Activated naive CD8-positive, alpha-beta T cell treated with anti-CD3 and anti-CD28 coated beads, Interleukin-2, amount 10 ng/mL, durations not matched to agents 7 days and 5 days (primary cell): Measurements from ENCODE around the gene THAP10. TPM values are rescaled to one million over a fixed set of nuclear protein-coding genes. Genes with fewer than 3 reads are reported as not detected.

ENCODE experiments used
- ATAC-seq: fragments of 150-1000 bp; cut with Tn5 transposase; one replicate; pipeline ENCODE4 v1.10.0; 2021; ENCODE audit warnings: low read depth, moderate library complexity
- POLR2A ChIA-PET: fragments of 350-600 bp; sonication (Branson Sonifier 250); formaldehyde crosslinking; loops from one replicate; lab custom pipeline; 2021; ENCODE audit warnings: antibody characterized with exemption; lab: Charles Lee
- DNase-seq: peaks from one replicate; pipeline ENCODE4 v3.0.0; 2021
- H3K27ac Mint-ChIP-seq: one replicate; pipeline ENCODE4 v1.8.0; 2022; ENCODE audit warnings: mild to moderate bottlenecking, mixed read lengths
- H3K27me3 Mint-ChIP-seq: one replicate; pipeline ENCODE4 v1.8.0; 2022; ENCODE audit warnings: mild to moderate bottlenecking, moderate library complexity, mixed read lengths
- H3K36me3 Mint-ChIP-seq: one replicate; pipeline ENCODE4 v1.8.0; 2021; ENCODE audit warnings: mild to moderate bottlenecking, mixed read lengths
- H3K4me1 Mint-ChIP-seq: one replicate; pipeline ENCODE4 v1.8.0; 2021; ENCODE audit warnings: mixed read lengths
- H3K4me3 Mint-ChIP-seq: one replicate; pipeline ENCODE4 v1.8.0; 2022; ENCODE audit warnings: mild to moderate bottlenecking, moderate library complexity, mixed read lengths
- H3K9me3 Mint-ChIP-seq: one replicate; pipeline ENCODE4 v1.8.0; 2021; ENCODE audit warnings: mixed read lengths
- total RNA-seq, 2 experiments: library from RNA; stranded (reverse); gene quantifications; one replicate each; pipeline ENCODE4 v1.2.3, GENCODE V29; 2021

Gene THAP10
- total RNA-seq, 2 experiments from 2014 or later = not detected

- Mint-ChIP-seq H3K4me1 (peaks cover 3% of the 10 kb centered on the region), H3K36me3 (no peaks in the 10 kb centered on the region), H3K27me3 (peaks cover 64% of the 10 kb centered on the region), H3K27ac (no peak overlapping the region), H3K4me3 (peak overlapping the region; percentile 48), H3K9me3 (no peaks in the 10 kb centered on the region)
- no peak for DNase-seq
- POLR2A ChIA-PET = interaction anchor here (0.7 kb wide), 1 partner anchor 19 kb away, joined by 3 read pairs; no protein-coding TSS in a partner anchor
- no peak for ATAC-seq
Measured at GRCh38 chr15:70854666-70854976, 37.6 kb downstream of the THAP10 start.

- Mint-ChIP-seq H3K9me3 (no peaks in the 10 kb centered on the region), H3K36me3 (no peaks in the 10 kb centered on the region), H3K4me3 (peak within 1 kb of the TSS; percentile 48), H3K4me1 (peaks cover 3% of the 10 kb centered on the region), H3K27me3 (peaks cover 67% of the 10 kb centered on the region), H3K27ac (no peak within 1 kb of the TSS)
- POLR2A ChIA-PET = no interaction called here
- ATAC-seq (peak; percentile 65), DNase-seq (peak; percentile 53)
Measured at GRCh38 chr15:70853973-70854665, 38.1 kb downstream of the THAP10 start, which contains the start of gene LARP6. Gene LARP6 (minus strand): TSS chr15:70854157. CDS start chr15:70854088, 69 bp downstream.

GRCh38 chr15:70853318-70853972 lies 38.8 kb downstream of the THAP10 start:
- H3K4me1 Mint-ChIP-seq = peaks cover 3% of the 10 kb centered on the region
- no peaks in the 10 kb centered on the region for H3K36me3 Mint-ChIP-seq
- H3K9me3 Mint-ChIP-seq = no peaks in the 10 kb centered on the region
- H3K27me3 Mint-ChIP-seq = peaks cover 69% of the 10 kb centered on the region
- ATAC-seq (no peak), DNase-seq (peak; percentile 32)
- POLR2A ChIA-PET = no interaction called here
- H3K4me3 Mint-ChIP-seq = peak overlapping the region; percentile 29
- H3K27ac Mint-ChIP-seq = no peak overlapping the region

- H3K27me3 Mint-ChIP-seq = peaks cover 70% of the 10 kb centered on the region
- peak overlapping the region; percentile 29 for H3K4me3 Mint-ChIP-seq
- DNase-seq = no peak
- no peak overlapping the region for H3K27ac Mint-ChIP-seq
- POLR2A ChIA-PET = no interaction called here
- ATAC-seq = no peak
- peaks cover 3% of the 10 kb centered on the region for H3K4me1 Mint-ChIP-seq
- H3K9me3 Mint-ChIP-seq = no peaks in the 10 kb centered on the region
- H3K36me3 Mint-ChIP-seq = no peaks in the 10 kb centered on the region
Measured at GRCh38 chr15:70852501-70853317, 39.5 kb downstream of the THAP10 start.

- no peak overlapping the region for H3K4me3 Mint-ChIP-seq
- H3K27ac Mint-ChIP-seq = no peak overlapping the region
- ATAC-seq = no peak
- no peaks in the 10 kb centered on the region for H3K36me3 Mint-ChIP-seq
- no peaks in the 10 kb centered on the region for H3K9me3 Mint-ChIP-seq
- peaks cover 68% of the 10 kb centered on the region for H3K27me3 Mint-ChIP-seq
- DNase-seq = no peak
- H3K4me1 Mint-ChIP-seq = peaks cover 3% of the 10 kb centered on the region
- POLR2A ChIA-PET = no interaction called here
Measured at GRCh38 chr15:70851889-70852288, 40.3 kb downstream of the THAP10 start.

GRCh38 chr15:70845602-70846360 lies 46.5 kb downstream of the THAP10 start:
- Mint-ChIP-seq H3K4me3 (no peak overlapping the region), H3K4me1 (no peaks in the 10 kb centered on the region), H3K27me3 (peaks cover 35% of the 10 kb centered on the region), H3K9me3 (no peaks in the 10 kb centered on the region), H3K36me3 (no peaks in the 10 kb centered on the region), H3K27ac (no peak overlapping the region)
- POLR2A ChIA-PET = no interaction called here
- DNase-seq = no peak
- ATAC-seq = no peak

- no peaks in the 10 kb centered on the region for H3K36me3 Mint-ChIP-seq
- H3K27ac Mint-ChIP-seq = no peak overlapping the region
- POLR2A ChIA-PET = no interaction called here
- ATAC-seq = no peak
- no peaks in the 10 kb centered on the region for H3K4me1 Mint-ChIP-seq
- DNase-seq = no peak
- H3K9me3 Mint-ChIP-seq = no peaks in the 10 kb centered on the region
- H3K4me3 Mint-ChIP-seq = no peak overlapping the region
- peaks cover 5% of the 10 kb centered on the region for H3K27me3 Mint-ChIP-seq
Measured at GRCh38 chr15:70837476-70837875, 54.8 kb downstream of the THAP10 start.

GRCh38 chr15:70835841-70836240 lies 56.4 kb downstream of the THAP10 start:
- H3K36me3 Mint-ChIP-seq = no peaks in the 10 kb centered on the region
- ATAC-seq (no peak), DNase-seq (no peak)
- no peak overlapping the region for H3K27ac Mint-ChIP-seq
- H3K27me3 Mint-ChIP-seq = peaks cover 5% of the 10 kb centered on the region
- no peak overlapping the region for H3K4me3 Mint-ChIP-seq
- H3K4me1 Mint-ChIP-seq = no peaks in the 10 kb centered on the region
- no peaks in the 10 kb centered on the region for H3K9me3 Mint-ChIP-seq
- POLR2A ChIA-PET = interaction anchor here (0.5 kb wide), 1 partner anchor 19 kb away, joined by 3 read pairs; no protein-coding TSS in a partner anchor

GRCh38 chr15:70835415-70835814 lies 56.8 kb downstream of the THAP10 start:
- Mint-ChIP-seq H3K4me1 (no peaks in the 10 kb centered on the region), H3K36me3 (no peaks in the 10 kb centered on the region), H3K9me3 (no peaks in the 10 kb centered on the region), H3K27ac (no peak overlapping the region), H3K4me3 (no peak overlapping the region), H3K27me3 (peaks cover 5% of the 10 kb centered on the region)
- no peak for ATAC-seq
- DNase-seq = no peak
- POLR2A ChIA-PET = interaction anchor here (0.5 kb wide), 1 partner anchor 19 kb away, joined by 3 read pairs; no protein-coding TSS in a partner anchor

GRCh38 chr15:70834999-70835398 lies 57.2 kb downstream of the THAP10 start:
- POLR2A ChIA-PET = no interaction called here

GRCh38 chr15:70833861-70834765 lies 58.1 kb downstream of the THAP10 start:
- no peak for DNase-seq
- Mint-ChIP-seq H3K9me3 (no peaks in the 10 kb centered on the region), H3K4me1 (no peaks in the 10 kb centered on the region), H3K27ac (no peak overlapping the region), H3K27me3 (peaks cover 8% of the 10 kb centered on the region), H3K36me3 (no peaks in the 10 kb centered on the region), H3K4me3 (no peak overlapping the region)
- no peak for ATAC-seq
- POLR2A ChIA-PET = no interaction called here

More at GRCh38 chr15:70834999-70835398, 57.2 kb downstream of the THAP10 start:
- Mint-ChIP-seq H3K4me3 (no peak overlapping the region), H3K9me3 (no peaks in the 10 kb centered on the region), H3K4me1 (no peaks in the 10 kb centered on the region), H3K27ac (no peak overlapping the region), H3K36me3 (no peaks in the 10 kb centered on the region), H3K27me3 (peaks cover 6% of the 10 kb centered on the region)
- DNase-seq (no peak), ATAC-seq (no peak)

- POLR2A ChIA-PET = no interaction called here
- no peak overlapping the region for H3K27ac Mint-ChIP-seq
- no peaks in the 10 kb centered on the region for H3K36me3 Mint-ChIP-seq
Measured at GRCh38 chr15:70833422-70833821, 58.8 kb downstream of the THAP10 start.

More at GRCh38 chr15:70833422-70833821, 58.8 kb downstream of the THAP10 start:
- H3K4me1 Mint-ChIP-seq = no peaks in the 10 kb centered on the region
- H3K4me3 Mint-ChIP-seq = no peak overlapping the region
- DNase-seq = no peak
- no peaks in the 10 kb centered on the region for H3K9me3 Mint-ChIP-seq
- H3K27me3 Mint-ChIP-seq = peaks cover 8% of the 10 kb centered on the region
- ATAC-seq = no peak
